IMR-90 (cell line): ENCODE data around the gene TYMS.

Source experiments
- BHLHE40 ChIP-seq: fragments of 150-350 bp; IDR thresholded peaks from 2 replicates; pipeline ENCODE4 v1.6.1; 2016; ENCODE audit warnings: mild to moderate bottlenecking, low read depth, low read length
- CEBPB ChIP-seq: IDR thresholded peaks from 2 replicates; pipeline ENCODE4 v1.6.1; 2012; ENCODE audit warnings: low read depth, low read length, improper control_type of control experiment
- CTCF ChIP-seq: conservative IDR thresholded peaks from 2 replicates; pipeline ENCODE4 v1.5.1; 2012; ENCODE audit warnings: mild to moderate bottlenecking, low read depth, low read length, improper control_type of control experiment
- ELK1 ChIP-seq: fragments of 150-350 bp; IDR thresholded peaks from 2 replicates; pipeline ENCODE4 v1.6.1; 2016; ENCODE audit warnings: low read depth, mild to moderate bottlenecking, low read length, moderate library complexity, borderline replicate concordance
- FOS ChIP-seq: fragments of 150-350 bp; IDR thresholded peaks from 2 replicates; pipeline ENCODE4 v1.6.1; 2016; ENCODE audit warnings: low read depth, low read length
- MXI1 ChIP-seq: IDR thresholded peaks from 2 replicates; pipeline ENCODE4 v1.6.1; 2012; ENCODE audit warnings: low read depth, mild to moderate bottlenecking, low read length, moderate library complexity, borderline replicate concordance
- POLR2A ChIP-seq: IDR thresholded peaks from 2 replicates; pipeline ENCODE4 v1.6.1; 2012; ENCODE audit warnings: mild to moderate bottlenecking, low read depth, low read length
- RAD21 ChIP-seq: IDR thresholded peaks from 2 replicates; pipeline ENCODE4 v1.6.1; 2012; ENCODE audit warnings: low read length, improper control_type of control experiment
- RCOR1 ChIP-seq: IDR thresholded peaks from 2 replicates; pipeline ENCODE4 v1.6.1; 2012; ENCODE audit warnings: mild to moderate bottlenecking, low read length, improper control_type of control experiment; ENCODE audit not compliant: insufficient replicate concordance
- RFX5 ChIP-seq: IDR thresholded peaks from 2 replicates; pipeline ENCODE4 v1.8.0; 2012; ENCODE audit warnings: low read depth, mild to moderate bottlenecking, low read length, moderate library complexity
- SMC3 ChIP-seq: fragments of 150-350 bp; IDR thresholded peaks from 2 replicates; pipeline ENCODE4 v1.6.1; 2016; ENCODE audit warnings: low read depth, mild to moderate bottlenecking, antibody characterized with exemption, low read length, moderate library complexity

- TF ChIP-seq POLR2A (no peak), CTCF (no peak), MXI1 (no peak), CEBPB (no peak), RAD21 (no peak), ELK1 (no peak), FOS (no peak), RCOR1 (no peak), SMC3 (no peak), BHLHE40 (no peak), RFX5 (no peak)
Measured at GRCh38 chr18:607930-608329, 49.5 kb upstream of the TYMS start.
